OCI-LY1 (cell line): ENCODE measurements around the gene TMPRSS11F.

Source experiments
- H2AFZ ChIP-seq: fragments of 200-600 bp; sonication (generic), shearing (Covaris generic); 2 replicates; pipeline ENCODE4 v1.6.0; 2014; ENCODE audit warnings: antibody characterized with exemption, mild to moderate bottlenecking, low read length
- H3F3A ChIP-seq: fragments of 200-600 bp; sonication (generic), shearing (Covaris generic); 2 replicates; pipeline ENCODE4 v1.6.0; 2014; ENCODE audit warnings: mild to moderate bottlenecking, antibody characterized with exemption, low read length, moderate library complexity; ENCODE audit not compliant: insufficient read depth
- H3K27ac ChIP-seq: fragments of 200-600 bp; sonication (generic); 2 replicates; pipeline ENCODE4 v1.5.1; 2014; ENCODE audit warnings: low read length, mixed run types, mild to moderate bottlenecking, low read depth; ENCODE audit not compliant: poor library complexity, severe bottlenecking
- H3K27me3 ChIP-seq: fragments of 200-600 bp; sonication (generic); 2 replicates; pipeline ENCODE4 v1.6.0; 2014; ENCODE audit warnings: antibody characterized with exemption, mild to moderate bottlenecking, low read length, moderate library complexity; ENCODE audit not compliant: insufficient read depth
- H3K36me3 ChIP-seq: fragments of 200-600 bp; sonication (generic); 2 replicates; pipeline ENCODE4 v1.6.1; 2014; ENCODE audit warnings: mild to moderate bottlenecking, antibody characterized with exemption, low read length, moderate library complexity, mixed read lengths; ENCODE audit not compliant: insufficient read depth
- H3K4me1 ChIP-seq: fragments of 200-600 bp; sonication (generic); 2 replicates; pipeline ENCODE4 v1.5.1; 2014; ENCODE audit warnings: mild to moderate bottlenecking, low read length, moderate library complexity; ENCODE audit not compliant: insufficient read depth, severe bottlenecking
- H3K4me2 ChIP-seq: fragments of 200-600 bp; sonication (generic), shearing (Covaris generic); 2 replicates; pipeline ENCODE4 v1.6.1; 2014; ENCODE audit warnings: low read length
- H3K4me3 ChIP-seq: fragments of 200-600 bp; sonication (generic); 2 replicates; pipeline ENCODE4 v1.5.1; 2014; ENCODE audit warnings: low read length, low read depth, mild to moderate bottlenecking, mixed read lengths; ENCODE audit not compliant: poor library complexity, severe bottlenecking
- H3K79me2 ChIP-seq: fragments of 200-600 bp; shearing (Covaris generic); 2 replicates; pipeline ENCODE4 v1.6.1; 2016; ENCODE audit warnings: mixed run types, low read length, mixed read lengths; ENCODE audit not compliant: insufficient read depth
- H3K9ac ChIP-seq: fragments of 200-600 bp; sonication (generic), shearing (Covaris generic); 2 replicates; pipeline ENCODE4 v1.6.1; 2014; ENCODE audit warnings: mild to moderate bottlenecking, low read length, mixed read lengths
- H3K9me2 ChIP-seq: fragments of 200-600 bp; sonication (generic), shearing (Covaris generic); 2 replicates; pipeline ENCODE4 v1.6.1; 2014; ENCODE audit warnings: low read depth, mild to moderate bottlenecking, low read length, mixed read lengths
- H3K9me3 ChIP-seq: fragments of 200-600 bp; shearing (Covaris generic); 2 replicates; pipeline ENCODE4 v1.6.1; 2014; ENCODE audit warnings: low read length, mixed read lengths
- H4K20me1 ChIP-seq: fragments of 200-600 bp; sonication (generic), shearing (Covaris generic); 2 replicates; pipeline ENCODE4 v1.6.0; 2016; ENCODE audit warnings: mild to moderate bottlenecking, low read length; ENCODE audit not compliant: insufficient read depth
- EZH2 ChIP-seq: fragments of 200-600 bp; sonication (generic), shearing (Covaris generic); IDR thresholded peaks from 2 replicates; pipeline ENCODE4 v1.8.0; 2017; ENCODE audit warnings: borderline replicate concordance, mixed run types, mild to moderate bottlenecking, antibody characterized with exemption, low read length, moderate library complexity, mixed read lengths
- TF ChIP-seq, protein P1 (sequence below): fragments of 200-600 bp; sonication (generic), shearing (Covaris generic); IDR thresholded peaks from 2 replicates; pipeline ENCODE4 v1.5.1; 2017; ENCODE audit warnings: mild to moderate bottlenecking, antibody characterized with exemption, low read length, moderate library complexity, mixed read lengths

TMPRSS11F gene

DNA sequence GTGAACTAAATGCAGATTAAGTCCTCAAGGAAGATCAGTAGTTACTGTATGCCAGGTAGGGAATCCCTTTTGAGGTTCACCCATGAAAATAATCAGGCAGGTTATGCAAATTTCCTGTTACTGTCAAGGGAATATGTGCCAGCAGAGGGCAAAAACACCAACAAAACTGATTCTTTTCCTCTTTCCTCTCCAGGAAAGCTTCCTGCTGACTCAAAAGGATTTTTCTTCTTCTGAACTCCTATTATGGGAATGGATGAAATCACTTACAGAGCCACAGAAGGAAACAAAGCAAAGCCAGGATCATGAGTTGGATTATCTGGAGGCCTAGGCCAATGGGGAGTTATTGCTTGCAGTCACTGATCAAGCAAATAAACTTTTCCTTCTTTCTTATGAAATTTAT is 49.7 kb downstream of the TMPRSS11F start:
- Histone ChIP-seq H3K4me3 (no peak overlapping the region), H3K36me3 (no peaks in the 10 kb centered on the region), H3K4me2 (no peak overlapping the region), H3K9me2 (no peaks in the 10 kb centered on the region), H3F3A (no peaks in the 10 kb centered on the region), H3K27me3 (no peaks in the 10 kb centered on the region), H3K9ac (no peak overlapping the region), H3K4me1 (no peaks in the 10 kb centered on the region), H3K9me3 (no peaks in the 10 kb centered on the region), H3K27ac (no peak overlapping the region), H3K79me2 (no peaks in the 10 kb centered on the region), H2AFZ (no peak overlapping the region), H4K20me1 (no peaks in the 10 kb centered on the region)
- TF ChIP-seq, protein P1, sequence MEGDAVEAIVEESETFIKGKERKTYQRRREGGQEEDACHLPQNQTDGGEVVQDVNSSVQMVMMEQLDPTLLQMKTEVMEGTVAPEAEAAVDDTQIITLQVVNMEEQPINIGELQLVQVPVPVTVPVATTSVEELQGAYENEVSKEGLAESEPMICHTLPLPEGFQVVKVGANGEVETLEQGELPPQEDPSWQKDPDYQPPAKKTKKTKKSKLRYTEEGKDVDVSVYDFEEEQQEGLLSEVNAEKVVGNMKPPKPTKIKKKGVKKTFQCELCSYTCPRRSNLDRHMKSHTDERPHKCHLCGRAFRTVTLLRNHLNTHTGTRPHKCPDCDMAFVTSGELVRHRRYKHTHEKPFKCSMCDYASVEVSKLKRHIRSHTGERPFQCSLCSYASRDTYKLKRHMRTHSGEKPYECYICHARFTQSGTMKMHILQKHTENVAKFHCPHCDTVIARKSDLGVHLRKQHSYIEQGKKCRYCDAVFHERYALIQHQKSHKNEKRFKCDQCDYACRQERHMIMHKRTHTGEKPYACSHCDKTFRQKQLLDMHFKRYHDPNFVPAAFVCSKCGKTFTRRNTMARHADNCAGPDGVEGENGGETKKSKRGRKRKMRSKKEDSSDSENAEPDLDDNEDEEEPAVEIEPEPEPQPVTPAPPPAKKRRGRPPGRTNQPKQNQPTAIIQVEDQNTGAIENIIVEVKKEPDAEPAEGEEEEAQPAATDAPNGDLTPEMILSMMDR = no peak
- TF ChIP-seq EZH2 = no peak

DNA sequence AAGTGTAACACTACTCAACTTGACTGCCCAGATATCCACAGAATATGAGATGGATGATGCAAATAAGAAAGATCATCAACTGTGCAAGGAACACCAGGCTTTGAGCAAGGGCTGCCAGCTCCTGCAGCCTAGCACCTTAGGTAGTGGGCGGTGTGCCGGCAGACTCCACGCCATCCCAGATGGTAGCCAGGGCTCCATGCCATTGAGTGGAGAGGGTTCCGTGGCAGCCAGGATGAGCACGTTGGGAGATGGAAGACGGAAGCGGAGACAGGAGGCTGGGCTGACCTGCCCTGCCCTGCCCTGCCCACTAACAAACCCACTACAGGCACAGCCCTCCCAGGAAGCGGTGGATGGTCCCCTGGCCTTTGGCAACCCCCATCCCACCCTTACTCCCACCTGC is 51.9 kb downstream of the TMPRSS11F start:
- no peaks in the 10 kb centered on the region for H3K27me3 ChIP-seq
- H3K4me2 ChIP-seq = no peak overlapping the region
- H3F3A ChIP-seq = no peaks in the 10 kb centered on the region
- H3K4me1 ChIP-seq = no peaks in the 10 kb centered on the region
- H2AFZ ChIP-seq = no peak overlapping the region
- TF ChIP-seq, protein P1 = no peak
- no peak for TF ChIP-seq EZH2
- no peaks in the 10 kb centered on the region for H3K79me2 ChIP-seq
- H3K9me2 ChIP-seq = no peaks in the 10 kb centered on the region
- H3K9ac ChIP-seq = no peak overlapping the region
- no peak overlapping the region for H3K4me3 ChIP-seq
- no peaks in the 10 kb centered on the region for H4K20me1 ChIP-seq
- H3K27ac ChIP-seq = no peak overlapping the region
- H3K36me3 ChIP-seq = no peaks in the 10 kb centered on the region
- H3K9me3 ChIP-seq = no peaks in the 10 kb centered on the region

DNA sequence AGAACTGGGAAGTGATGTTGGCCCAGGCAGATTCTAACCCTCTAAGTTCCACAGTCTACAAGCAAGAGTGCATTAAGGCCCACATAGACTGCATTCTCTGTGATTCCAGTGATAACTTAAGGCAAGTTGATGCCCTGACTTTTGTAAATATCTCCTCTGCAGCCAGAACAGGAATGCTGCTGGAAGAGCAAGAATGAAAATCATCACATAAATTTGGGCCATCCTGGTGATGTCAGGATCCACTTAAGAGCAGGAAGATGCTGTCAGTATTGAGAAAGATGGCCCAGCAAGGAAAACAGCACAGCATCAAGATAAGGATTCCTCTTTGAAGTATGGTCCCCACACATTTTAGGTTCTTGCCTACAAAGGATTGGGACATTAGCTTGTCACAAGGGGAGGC is 52.4 kb downstream of the TMPRSS11F start:
- H3K4me3 ChIP-seq = no peak overlapping the region
- no peak overlapping the region for H3K9ac ChIP-seq
- H3K9me3 ChIP-seq = no peaks in the 10 kb centered on the region
- H3K9me2 ChIP-seq = no peaks in the 10 kb centered on the region
- no peaks in the 10 kb centered on the region for H3K36me3 ChIP-seq
- no peaks in the 10 kb centered on the region for H3F3A ChIP-seq
- H3K4me2 ChIP-seq = no peak overlapping the region
- H3K79me2 ChIP-seq = no peaks in the 10 kb centered on the region
- H2AFZ ChIP-seq = no peak overlapping the region
- H3K27me3 ChIP-seq = no peaks in the 10 kb centered on the region
- TF ChIP-seq, protein P1 = no peak
- TF ChIP-seq EZH2 = no peak
- H3K27ac ChIP-seq = no peak overlapping the region
- no peaks in the 10 kb centered on the region for H3K4me1 ChIP-seq
- H4K20me1 ChIP-seq = no peaks in the 10 kb centered on the region
